Heart left ventricle (tissue), 16 donors: ENCODE results near the gene VTI1B. TPM values are rescaled to one million over a fixed set of nuclear protein-coding genes. Genes with fewer than 3 reads are reported as not detected.
A peak's percentile ranks its signal among the peaks of the same experiment; 100 is the strongest.
"Not testable (repeated sequence)": the region's sequence is repeated elsewhere in the genome, so short reads cannot be mapped to it uniquely, and the experiment has no call there.

Experiments used
- ATAC-seq, 4 donors: fragments of 200-7000 bp; cut with Tn5 transposase; one replicate each; pipeline ENCODE4 v1.9.1; 2020 to 2022; ENCODE audit warnings: moderate library complexity in 4 of 4, mild to moderate bottlenecking in 3 of 4, moderate number of reproducible peaks in 1 of 4
- DNase-seq, 5 donors: peaks; one replicate each; pipeline ENCODE4 v3.0.0-alpha.2; 2020
- H3K27ac ChIP-seq, 12 donors: fragments of 200-600 bp; sonication (generic) in 4 of 12; one replicate each; pipeline versions ENCODE4 v1.5.0 to v1.8.0; 2016 to 2022; ENCODE audit warnings: mild to moderate bottlenecking in 2 of 12
- H3K27me3 ChIP-seq, 9 donors: fragments of 200-600 bp; sonication (generic) in 2 of 9; one replicate each; pipeline versions ENCODE4 v1.5.1 to v1.8.0; 2016 to 2022; ENCODE audit warnings: mild to moderate bottlenecking in 3 of 9
- H3K36me3 ChIP-seq, 9 donors: fragments of 200-600 bp; sonication (generic) in 2 of 9; one replicate each; pipeline versions ENCODE4 v1.5.0 to v1.8.0; 2018 to 2022; ENCODE audit warnings: mild to moderate bottlenecking in 2 of 9
- H3K4me1 ChIP-seq, 12 donors: fragments of 200-600 bp; sonication (generic) in 4 of 12; one replicate each; pipeline versions ENCODE4 v1.5.0 to v1.8.0; 2016 to 2022; ENCODE audit warnings: mild to moderate bottlenecking in 3 of 12
- H3K4me3 ChIP-seq, 12 donors: fragments of 200-600 bp; sonication (generic) in 4 of 12; one replicate each; pipeline versions ENCODE4 v1.5.0 to v1.8.0; 2017 to 2022; ENCODE audit warnings: mild to moderate bottlenecking in 9 of 12, moderate library complexity in 4 of 12
- H3K9me3 ChIP-seq, 12 donors: fragments of 200-600 bp; sonication (generic) in 4 of 12; one replicate each; pipeline versions ENCODE4 v1.5.0 to v1.8.0; 2016 to 2022; ENCODE audit warnings: mild to moderate bottlenecking in 1 of 12
- POLR2A ChIP-seq, 2 donors: fragments of 450-650 bp; IDR thresholded peaks; one replicate each; pipeline ENCODE4 v1.6.1; 2017; ENCODE audit warnings: antibody characterized with exemption in 2 of 2, mild to moderate bottlenecking in 2 of 2, moderate library complexity in 2 of 2
- WGBS, 4 donors: extraction: QIAGEN DNeasy Blood & Tissue Kit in 2 of 4; methylation state at CpG; one replicate each; pipeline versions ENCODE4 v1.1.5 to v1.1.7; 2013 to 2018; 5-methylcytosine and 5-hydroxymethylcytosine counted together
- intact Hi-C, 10 donors: fragments of 100-400 bp; cut with DNase I; formaldehyde crosslinking; loops; one replicate each; pipeline versions ENCODE4 v1.11.1 to v1.14.2; 2022
- polyA plus RNA-seq, 2 donors: library from polyadenylated mRNA; stranded (reverse); fragments of 200-250 nt; gene quantifications; one replicate each; pipeline ENCODE4 v1.2.3, GENCODE V29; 2013
- total RNA-seq, 9 donors: library from RNA; depleted of rRNA in 2 of 9; stranded (reverse); fragments of >200 nt in 2 of 9; fragmentation: NEBNext Ultra II Directional in 3 of 9; extraction: Animal tissue kit (Norgen Biotek cat#: 25700) in 3 of 9; gene quantifications; one replicate each; pipeline versions ENCODE4 v1.1.0 to v1.2.4, GENCODE V29; 2016 to 2023
- TF ChIP-seq, protein P1 (sequence below), 12 donors: fragments of 200-600 bp; sonication (generic) in 4 of 12; IDR thresholded peaks; one replicate each; pipeline versions ENCODE4 v1.5.0 to v1.8.0; 2018 to 2022; ENCODE audit warnings: antibody characterized with exemption in 12 of 12, mild to moderate bottlenecking in 5 of 12
- donor health status: ischemic (EF 13 %, LVEDD 7.1; RV severe dilation, severe dysfunction).
- donor health status: healthy with polysubstance abuse.
- donor health status: DM: no; HTN: yes; CAD: no.
- donor health status: DM: no; HTN: no; CAD: no.
- donor health status: ischemic (EF 25% LVEDD 6.9; RV normal size, moderate dysfunction).
- donor health status: ischemic (EF 25% LVEDD 5.7; RV mildly dilated, moderate dysfunction).
- donor health status: healthy.
- donor health status: DM: yes; HTN: yes; CAD: no.
- donor health status: ischemic (EF 35%, LVEDD 5.7; RV mildly dilated, moderate dysfunction).
- donor health status: nonischemic (EF 11% LVEDD 7.7; RV severe dilation, severe dysfunction).
- donor health status: DM: yes; HTN: yes; CAD: no.
- donor health status: PGD.
- donor health status: ischemic (EF 29% LVEDD 5.4; RV normal size, mild dysfunction).
- donor health status: nonischemic (EF 23%, LVEDD 6.1; RV moderate dilation, normal function).

VTI1B gene
- total and polyA plus RNA-seq, 11 donors: 78.5 to 143 (median 112) TPM

DNA sequence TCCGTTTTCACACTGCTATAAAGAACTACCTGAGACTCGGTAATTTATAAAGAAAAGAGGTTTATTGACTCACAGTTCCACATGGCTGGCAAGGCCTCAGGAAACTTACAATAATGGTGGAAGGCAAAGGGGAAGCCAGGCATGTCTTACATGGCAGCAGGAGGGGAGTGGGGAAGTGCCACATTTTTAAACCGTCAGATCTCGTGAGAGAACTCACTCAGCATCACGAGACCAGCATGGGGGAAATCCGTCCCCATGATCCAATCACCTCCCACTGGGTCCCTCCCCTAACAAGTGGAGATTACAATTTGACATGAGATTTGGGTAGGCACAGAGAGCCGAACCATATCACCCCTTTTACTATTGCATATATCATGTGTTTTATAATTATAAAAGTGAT lies 72.4 kb downstream of the VTI1B start:
- no peak for TF ChIP-seq POLR2A (IDR thresholded peaks at IDR 0.05)
- TF ChIP-seq, protein P1, sequence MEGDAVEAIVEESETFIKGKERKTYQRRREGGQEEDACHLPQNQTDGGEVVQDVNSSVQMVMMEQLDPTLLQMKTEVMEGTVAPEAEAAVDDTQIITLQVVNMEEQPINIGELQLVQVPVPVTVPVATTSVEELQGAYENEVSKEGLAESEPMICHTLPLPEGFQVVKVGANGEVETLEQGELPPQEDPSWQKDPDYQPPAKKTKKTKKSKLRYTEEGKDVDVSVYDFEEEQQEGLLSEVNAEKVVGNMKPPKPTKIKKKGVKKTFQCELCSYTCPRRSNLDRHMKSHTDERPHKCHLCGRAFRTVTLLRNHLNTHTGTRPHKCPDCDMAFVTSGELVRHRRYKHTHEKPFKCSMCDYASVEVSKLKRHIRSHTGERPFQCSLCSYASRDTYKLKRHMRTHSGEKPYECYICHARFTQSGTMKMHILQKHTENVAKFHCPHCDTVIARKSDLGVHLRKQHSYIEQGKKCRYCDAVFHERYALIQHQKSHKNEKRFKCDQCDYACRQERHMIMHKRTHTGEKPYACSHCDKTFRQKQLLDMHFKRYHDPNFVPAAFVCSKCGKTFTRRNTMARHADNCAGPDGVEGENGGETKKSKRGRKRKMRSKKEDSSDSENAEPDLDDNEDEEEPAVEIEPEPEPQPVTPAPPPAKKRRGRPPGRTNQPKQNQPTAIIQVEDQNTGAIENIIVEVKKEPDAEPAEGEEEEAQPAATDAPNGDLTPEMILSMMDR (IDR thresholded peaks at IDR 0.05): no peak
- no peak overlapping the region for H3K27ac ChIP-seq
- peaks cover 0 to 3% (median 0%) of the 10 kb centered on the region in 9 donors for H3K27me3 ChIP-seq
- 55 to 65% (median 58%) methylated on average over 7 of the region's 7 CpGs for WGBS, 4 donors
- intact Hi-C loops: loop anchor here in 1 of 10 donors (5.0 kb wide), 1 partner anchor 65 kb away; no protein-coding TSS in a partner anchor
- DNase-seq (no peak), ATAC-seq (no peak)
- H3K4me3 ChIP-seq: no peak overlapping the region
- no peaks in the 10 kb centered on the region for H3K9me3 ChIP-seq
- H3K36me3 ChIP-seq: no peaks in the 10 kb centered on the region
- peaks cover 0 to 16% (median 6%) of the 10 kb centered on the region in 12 donors for H3K4me1 ChIP-seq

DNA sequence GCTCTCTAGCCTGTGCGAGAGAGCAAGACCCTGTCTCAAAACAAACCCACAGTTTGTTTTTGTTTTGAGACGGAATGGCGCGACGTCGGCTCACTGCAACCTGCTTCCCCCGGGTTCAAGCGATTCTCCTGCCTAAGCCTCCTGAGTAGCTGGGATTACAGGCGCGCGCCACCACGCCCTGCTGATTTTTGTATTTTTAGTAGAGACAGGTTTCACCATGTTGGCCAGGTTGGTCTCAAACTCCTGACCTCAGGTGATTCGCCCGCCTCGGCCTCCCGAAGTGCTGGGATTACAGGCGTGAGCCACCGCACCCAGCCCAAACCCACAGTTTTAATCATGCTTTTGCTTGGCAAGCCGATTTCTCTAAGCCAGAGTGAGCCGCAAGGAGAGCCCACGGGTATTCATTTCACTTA lies 73.9 kb downstream of the VTI1B start:
- not testable (repeated sequence) for H3K36me3 ChIP-seq, DNase-seq, ATAC-seq, H3K27me3 ChIP-seq, H3K9me3 ChIP-seq
- Histone ChIP-seq H3K4me3 (peak overlapping the region; percentile 55 to 99 (median 83)), H3K27ac (peak overlapping the region in 11 of 12 donors; percentile 73 to 93 (median 85)), H3K4me1 (peaks cover 0 to 16% (median 6%) of the 10 kb centered on the region in 12 donors)
- 80 to 92% (median 86%) methylated on average over 19 to 21 of the region's 21 CpGs for WGBS, 4 donors
- intact Hi-C loops: loop anchor here in 2 of 10 donors (2.0 to 5.0 kb wide), 2 partner anchors 67 to 74 kb away; partner anchors contain the start of gene VTI1B (in 1 of the 2)

DNA sequence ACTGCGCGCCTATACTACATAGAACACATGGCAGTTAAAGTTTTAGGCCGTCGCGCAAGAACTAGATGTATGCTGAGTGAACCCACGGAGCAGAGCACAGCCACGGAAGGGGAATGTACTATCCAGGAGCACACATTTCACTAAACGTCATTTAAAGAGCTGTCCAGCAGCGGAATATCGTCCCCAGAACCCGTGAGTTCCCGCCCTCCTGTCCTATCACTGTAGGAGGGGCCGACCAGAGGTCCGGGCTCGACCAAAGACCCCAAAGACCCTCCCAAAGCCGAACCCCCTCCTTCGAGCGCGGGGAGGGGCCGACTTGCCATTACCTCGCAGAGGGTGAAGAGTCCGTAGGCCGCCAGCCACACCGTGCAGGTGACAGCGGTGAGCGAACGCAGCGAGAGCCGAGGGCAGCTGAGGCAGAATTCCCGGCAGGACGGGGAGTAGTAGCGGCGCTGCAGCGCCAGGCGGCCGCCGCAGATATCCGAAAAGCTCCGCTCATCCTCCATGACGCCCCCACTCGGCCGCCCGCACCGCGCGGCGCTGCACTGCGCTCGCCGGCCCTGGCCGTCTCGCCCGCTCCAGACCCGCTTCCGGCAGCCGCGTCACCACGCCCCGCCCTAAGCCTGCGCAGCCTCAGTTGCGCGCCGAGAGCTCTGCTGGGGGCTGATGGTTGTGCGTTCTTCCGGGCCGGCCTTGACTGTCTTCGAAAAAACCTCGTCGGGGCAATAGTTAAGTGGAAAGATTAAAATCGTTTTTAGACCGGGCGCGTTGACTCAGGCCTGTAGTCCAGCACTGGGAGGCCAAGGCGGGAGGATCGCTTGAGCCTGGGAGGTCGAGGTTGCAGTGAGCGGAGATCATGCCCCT lies 74.5 kb downstream of the VTI1B start, which contains the start of gene PIGH:
TSS of gene PIGH (minus strand) at position 571 of the 864 bp plus-strand sequence. CDS start at position 506, 65 bp downstream.
- peak in 1 of 2 donors; percentile 79 for TF ChIP-seq POLR2A (IDR thresholded peaks at IDR 0.05)
- TF ChIP-seq, protein P1 (IDR thresholded peaks at IDR 0.05): peak; percentile 32 to 77 (median 58)
- peak; percentile 89 to 96 (median 92) for DNase-seq

More for the DNA sequence above, 74.5 kb downstream of the VTI1B start, which contains the start of gene PIGH:
- Histone ChIP-seq H3K36me3 (no peaks in the 10 kb centered on the region), H3K27ac (peak within 1 kb of the TSS; percentile 15 to 93 (median 85)), H3K27me3 (no peaks in the 10 kb centered on the region), H3K9me3 (no peaks in the 10 kb centered on the region), H3K4me3 (peak within 1 kb of the TSS; percentile 55 to 99 (median 83)), H3K4me1 (peaks cover 0 to 16% (median 6%) of the 10 kb centered on the region in 12 donors)
- intact Hi-C loops: loop anchor here in 3 of 10 donors (2.0 to 5.0 kb wide), 4 partner anchors 67 to 97 kb away; partner anchors contain the start of genes RDH11 (in 1 of the 3) and VTI1B (in 1 of the 3)
- peak; percentile 98 to 100 (median 99) for ATAC-seq
- WGBS, 4 donors: 3 to 9% (median 4%) methylated on average over 28 to 77 of the region's 77 CpGs

Other genes starting within 250 kb of the VTI1B start
- gene TMEM229B, start 185.9 kb downstream of the VTI1B start, total RNA-seq: 1 to 10 TPM in 8 of 9 donors, under 1 TPM in 1; 0.69 to 6.5 (median 2.0) TPM
- gene TMEM229B, start 185.9 kb downstream of the VTI1B start, polyA plus RNA-seq: 1 to 10 TPM in 1 of 2 donors, under 1 TPM in 1; 0.80 to 1.2 TPM
- gene PLEKHH1, start 141.3 kb downstream of the VTI1B start, total RNA-seq: 1 to 10 TPM; 2.4 to 9.2 (median 5.2) TPM
- 1 to 10 TPM; 3.4 to 6.3 TPM for gene PLEKHH1, start 141.3 kb downstream of the VTI1B start, polyA plus RNA-seq
- 10 to 100 TPM in 6 of 9 donors, 1 to 10 TPM in 3; 8.0 to 21.3 (median 11.4) TPM for gene PIGH, start 74.4 kb downstream of the VTI1B start, total RNA-seq
- gene PIGH, start 74.4 kb downstream of the VTI1B start, polyA plus RNA-seq: 10 to 100 TPM; 12.2 to 30.0 TPM
- 1 to 10 TPM in 7 of 9 donors, under 1 TPM in 2; 0.61 to 6.3 (median 1.5) TPM for gene ARG2, start 54.7 kb downstream of the VTI1B start, total RNA-seq
- gene ARG2, start 54.7 kb downstream of the VTI1B start, polyA plus RNA-seq: 10 to 100 TPM in 1 of 2 donors, under 1 TPM in 1; 0.34 to 53.7 TPM
- 10 to 100 TPM; 14.3 to 24.3 (median 17.8) TPM for gene RDH11, start 21.1 kb upstream of the VTI1B start, total RNA-seq
- gene RDH11, start 21.1 kb upstream of the VTI1B start, polyA plus RNA-seq: 10 to 100 TPM; 12.5 to 28.7 TPM
- not detected for gene RDH12, start 27.3 kb upstream of the VTI1B start, total RNA-seq
- gene RDH12, start 27.3 kb upstream of the VTI1B start, polyA plus RNA-seq: not detected
- 10 to 100 TPM in 8 of 9 donors, 1 to 10 TPM in 1; 8.5 to 24.1 (median 18.8) TPM for gene ZFYVE26, start 142.0 kb upstream of the VTI1B start, total RNA-seq
- 1 to 10 TPM; 5.1 to 7.5 TPM for gene ZFYVE26, start 142.0 kb upstream of the VTI1B start, polyA plus RNA-seq
- gene RAD51B, start 145.1 kb upstream of the VTI1B start, total RNA-seq: 10 to 100 TPM in 2 of 9 donors, 1 to 10 TPM in 7; 1.5 to 11.3 (median 3.8) TPM
- 1 to 10 TPM; 1.3 TPM for gene RAD51B, start 145.1 kb upstream of the VTI1B start, polyA plus RNA-seq